22Rv1 (cell line): ENCODE results near the gene PARP12.

Source experiments
- ZFX ChIP-seq: fragments of 450-650 bp; IDR thresholded peaks from 2 replicates; pipeline ENCODE4 v1.6.1; 2017; ENCODE audit warnings: antibody characterized with exemption, borderline replicate concordance
- TF ChIP-seq, protein P1 (sequence below): fragments of 450-650 bp; IDR thresholded peaks from 2 replicates; pipeline ENCODE4 v1.5.1; 2017; ENCODE audit warnings: mild to moderate bottlenecking

DNA sequence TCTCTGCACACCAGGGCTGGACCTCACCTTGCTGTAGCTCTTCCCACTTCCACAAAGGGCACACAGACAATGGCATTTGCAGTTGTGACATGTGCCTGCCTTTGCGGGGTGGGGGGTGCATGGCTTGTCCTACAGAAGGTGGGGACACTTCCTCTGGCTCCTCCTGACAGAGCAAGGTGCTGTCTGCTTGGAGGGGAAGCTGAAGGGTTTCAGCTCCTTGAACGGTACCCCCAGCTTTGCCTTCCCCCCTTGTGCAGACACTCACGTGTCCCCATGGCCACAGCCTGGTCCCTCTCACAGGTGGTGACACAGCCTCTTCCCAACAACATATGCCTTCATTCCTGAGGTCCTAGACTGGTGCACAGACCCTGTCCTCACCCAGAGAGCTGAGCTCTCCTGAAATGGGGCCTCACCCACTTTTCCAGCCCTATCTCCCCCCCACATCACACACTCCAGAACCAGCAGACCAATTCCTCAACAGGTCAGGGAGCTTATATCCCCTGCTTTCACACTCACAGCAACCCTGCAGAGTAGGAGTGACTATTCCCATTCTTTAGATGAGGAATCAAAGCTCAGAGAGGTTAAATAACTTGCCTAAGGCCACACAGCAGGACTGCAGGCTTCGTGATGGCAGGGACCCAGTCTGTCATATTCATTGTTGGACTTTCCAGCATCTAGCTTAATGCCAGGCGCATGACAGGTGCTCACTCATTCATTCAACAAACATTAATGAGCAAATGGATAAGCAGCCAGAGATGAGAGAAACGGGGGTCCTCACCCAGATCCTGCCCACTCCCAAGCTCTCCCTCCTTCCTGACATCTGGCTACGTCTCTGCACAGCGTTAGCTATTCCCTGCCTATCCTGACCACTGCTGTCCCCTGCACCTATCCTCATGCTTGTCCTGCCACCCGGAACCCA is 44.4 kb downstream of the PARP12 start:
- TF ChIP-seq, protein P1, sequence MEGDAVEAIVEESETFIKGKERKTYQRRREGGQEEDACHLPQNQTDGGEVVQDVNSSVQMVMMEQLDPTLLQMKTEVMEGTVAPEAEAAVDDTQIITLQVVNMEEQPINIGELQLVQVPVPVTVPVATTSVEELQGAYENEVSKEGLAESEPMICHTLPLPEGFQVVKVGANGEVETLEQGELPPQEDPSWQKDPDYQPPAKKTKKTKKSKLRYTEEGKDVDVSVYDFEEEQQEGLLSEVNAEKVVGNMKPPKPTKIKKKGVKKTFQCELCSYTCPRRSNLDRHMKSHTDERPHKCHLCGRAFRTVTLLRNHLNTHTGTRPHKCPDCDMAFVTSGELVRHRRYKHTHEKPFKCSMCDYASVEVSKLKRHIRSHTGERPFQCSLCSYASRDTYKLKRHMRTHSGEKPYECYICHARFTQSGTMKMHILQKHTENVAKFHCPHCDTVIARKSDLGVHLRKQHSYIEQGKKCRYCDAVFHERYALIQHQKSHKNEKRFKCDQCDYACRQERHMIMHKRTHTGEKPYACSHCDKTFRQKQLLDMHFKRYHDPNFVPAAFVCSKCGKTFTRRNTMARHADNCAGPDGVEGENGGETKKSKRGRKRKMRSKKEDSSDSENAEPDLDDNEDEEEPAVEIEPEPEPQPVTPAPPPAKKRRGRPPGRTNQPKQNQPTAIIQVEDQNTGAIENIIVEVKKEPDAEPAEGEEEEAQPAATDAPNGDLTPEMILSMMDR: no peak
- no peak for TF ChIP-seq ZFX
